ENCODE data around the gene OGFR. TPM values are rescaled to one million over a fixed set of nuclear protein-coding genes. Genes with fewer than 3 reads are reported as not detected.

OGFR gene
- total RNA-seq, 1 donor from 2014 or later = 42.0 TPM

DNA sequence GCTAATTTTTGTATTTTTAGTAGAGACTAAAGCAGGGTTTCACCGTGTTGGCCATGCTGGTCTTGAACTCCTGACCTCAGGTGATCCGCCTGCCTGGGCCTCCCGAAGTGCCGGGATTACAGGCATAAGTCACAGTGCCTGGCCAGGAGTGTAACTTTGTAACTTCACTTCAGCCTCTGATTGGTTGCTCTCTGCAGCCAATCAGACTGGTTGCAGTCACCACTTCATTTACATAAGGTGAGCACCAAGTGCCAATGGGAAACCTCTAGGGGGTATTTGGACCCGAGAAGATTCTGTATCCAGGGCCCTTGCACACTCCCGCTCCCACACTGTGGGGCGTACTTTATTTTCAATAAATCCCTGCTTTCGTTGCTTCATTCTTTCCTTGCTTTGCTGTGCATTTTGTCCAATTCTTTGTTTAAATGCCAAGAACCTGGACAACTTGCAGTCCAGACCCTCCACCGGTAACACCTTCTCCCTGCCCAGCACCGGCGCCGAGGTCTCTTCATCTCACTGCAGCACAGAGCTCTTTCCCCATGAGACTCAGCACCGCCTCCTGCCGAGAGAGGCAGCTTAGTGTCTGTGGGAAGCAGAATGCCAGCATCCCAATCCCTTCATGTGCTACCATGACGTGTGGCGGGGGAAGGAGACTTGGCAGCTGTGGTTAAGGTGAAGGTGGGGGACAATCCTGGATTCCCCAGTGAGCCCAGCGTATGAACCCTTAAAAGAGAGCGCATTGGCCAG, 22.3 kb upstream of the OGFR start:
- no peak for DNase-seq (ENCODE audit: low spot score)

DNA sequence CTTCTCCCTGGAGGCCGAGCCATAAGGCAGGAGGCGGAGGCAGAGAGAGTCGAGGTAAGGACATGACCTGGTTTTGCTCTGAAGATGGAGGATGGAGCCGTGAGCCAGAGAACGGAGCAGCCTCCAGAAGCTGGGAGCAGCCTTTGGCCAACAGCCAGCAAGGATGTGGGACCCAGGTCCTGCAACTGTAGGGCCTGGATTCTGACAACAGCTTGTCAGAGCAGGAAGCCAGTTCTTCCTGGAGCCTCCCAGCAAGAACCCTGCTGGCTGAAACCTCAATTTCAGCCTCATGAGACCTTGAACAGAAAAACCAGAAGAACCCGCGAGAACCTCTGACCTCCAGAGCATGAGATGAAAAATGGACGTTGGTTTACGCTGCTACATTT, 21.7 kb upstream of the OGFR start:
- no peak for DNase-seq (ENCODE audit: low spot score)

DNA sequence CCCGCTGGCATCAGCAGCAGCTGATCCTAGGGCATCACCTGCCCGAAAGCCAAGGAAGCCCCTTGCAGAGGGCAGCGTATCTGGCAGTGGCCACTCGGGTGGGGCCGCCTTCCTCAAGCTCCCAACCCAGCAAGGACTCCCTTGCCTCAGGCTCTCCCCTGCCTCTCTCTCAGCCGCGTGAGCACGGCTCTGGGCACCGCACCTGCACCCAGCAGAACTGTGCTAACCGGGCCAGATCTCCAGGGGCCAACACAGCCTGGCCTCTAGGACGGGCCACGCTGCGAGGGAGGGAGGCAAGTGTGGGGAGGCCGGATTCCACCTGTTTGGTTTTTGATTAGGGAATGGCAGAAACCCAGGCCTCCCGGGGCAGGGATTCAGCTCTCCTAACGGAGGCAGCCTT, 20.1 kb upstream of the OGFR start:
- no peak for DNase-seq (ENCODE audit: low spot score)

DNA sequence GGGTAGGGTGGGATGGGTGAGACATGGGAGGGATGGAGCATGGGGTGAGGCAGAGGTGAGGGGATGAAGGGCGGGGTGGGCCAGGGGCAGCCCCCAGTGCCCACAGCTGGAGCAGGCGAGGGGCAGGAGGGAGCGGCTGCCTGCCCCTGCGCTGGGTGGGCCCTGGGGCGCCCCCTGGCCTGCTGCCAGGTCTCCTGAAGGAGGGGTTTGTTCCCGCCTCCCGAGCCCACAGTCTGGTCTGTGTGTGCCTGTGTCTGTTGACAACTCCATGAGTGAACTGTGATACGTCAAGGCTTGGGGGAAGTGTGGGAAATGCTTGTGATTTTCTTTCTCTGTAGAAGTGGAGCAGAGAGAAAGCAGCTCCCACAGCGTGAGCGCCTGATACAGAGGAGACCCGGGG, 19.2 kb upstream of the OGFR start:
- DNase-seq (ENCODE audit: low spot score) = no peak

DNA sequence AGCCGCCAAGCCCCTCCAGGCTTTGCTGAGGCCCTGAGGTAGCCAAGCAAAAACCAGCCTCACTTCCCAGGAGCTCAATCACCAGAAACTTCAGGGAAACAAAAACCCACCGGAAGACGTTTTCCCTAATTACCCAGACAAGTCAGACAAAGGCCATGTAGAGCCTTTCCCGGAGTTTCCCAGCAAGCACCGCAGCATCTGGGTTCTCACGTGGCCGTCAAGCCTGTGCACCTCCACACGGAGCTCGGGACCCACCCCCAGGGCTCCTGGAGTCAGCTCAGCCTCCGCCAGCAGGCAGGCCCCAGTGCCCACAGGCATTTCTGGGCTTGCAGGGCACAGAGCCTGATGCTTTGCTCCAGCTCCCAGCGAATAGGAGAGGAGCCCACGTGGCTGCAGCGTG, 18.5 kb upstream of the OGFR start:
- DNase-seq (ENCODE audit: low spot score) = no peak

DNA sequence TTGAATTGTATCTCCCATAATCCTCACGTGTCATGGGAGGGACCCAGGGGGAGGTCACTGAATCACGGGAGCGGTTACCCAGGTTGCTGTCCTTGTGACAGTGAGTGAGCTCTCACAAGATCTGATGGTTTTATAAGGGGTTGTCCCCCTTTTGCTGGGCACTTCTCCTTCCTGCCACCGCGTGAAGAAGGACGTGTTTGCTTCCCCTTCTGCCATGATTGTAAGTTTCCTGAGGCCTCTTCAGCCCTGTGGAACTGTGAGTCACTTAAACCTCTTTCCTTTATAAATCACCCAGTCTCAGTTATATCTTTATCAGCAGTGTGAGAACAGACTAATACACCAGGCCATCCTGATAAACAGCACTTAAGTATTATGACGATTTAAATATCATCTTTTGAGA, 17.3 kb upstream of the OGFR start:
- DNase-seq (ENCODE audit: low spot score) = no peak

DNA sequence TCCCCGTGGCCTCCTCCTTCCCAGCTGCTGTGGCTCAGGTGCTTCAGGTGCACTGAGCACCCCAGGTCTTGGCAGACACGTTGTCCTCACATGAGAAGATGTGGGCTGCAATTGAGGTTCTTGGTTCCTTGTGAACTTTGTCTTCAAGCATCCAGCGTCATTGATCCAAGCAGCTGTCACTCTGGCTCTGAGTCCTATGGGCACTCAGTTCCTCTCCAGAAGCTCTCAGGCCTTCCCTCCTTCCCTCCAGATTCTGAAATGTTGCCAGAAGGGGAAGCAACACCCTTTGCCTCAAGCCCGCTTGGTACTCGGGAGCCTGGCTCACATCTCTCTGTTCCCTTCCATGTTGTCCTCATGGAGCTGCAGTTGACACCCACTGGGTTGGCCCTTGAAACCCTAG, 16.8 kb upstream of the OGFR start:
- DNase-seq (ENCODE audit: low spot score) = no peak

DNA sequence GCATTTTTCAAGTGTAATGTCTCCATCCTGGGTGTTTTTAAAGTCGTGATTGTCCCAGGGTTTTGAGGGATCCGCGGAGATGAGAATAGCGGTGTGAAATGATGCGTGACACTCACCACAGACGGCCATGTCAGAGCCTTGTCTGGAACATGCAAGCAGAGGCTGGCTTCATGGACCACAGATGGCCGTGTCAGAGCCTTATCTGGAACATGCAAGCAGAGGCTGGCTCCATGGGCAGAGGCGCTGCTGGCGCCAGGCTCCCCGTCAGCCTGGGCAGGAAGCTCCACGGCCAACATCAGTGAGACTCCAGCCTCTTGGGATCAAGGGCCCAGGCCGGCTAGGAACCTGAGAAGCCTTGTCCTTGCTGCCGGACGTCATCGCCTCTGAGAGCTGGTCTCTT, 16.0 kb upstream of the OGFR start:
- DNase-seq (ENCODE audit: low spot score) = no peak

DNA sequence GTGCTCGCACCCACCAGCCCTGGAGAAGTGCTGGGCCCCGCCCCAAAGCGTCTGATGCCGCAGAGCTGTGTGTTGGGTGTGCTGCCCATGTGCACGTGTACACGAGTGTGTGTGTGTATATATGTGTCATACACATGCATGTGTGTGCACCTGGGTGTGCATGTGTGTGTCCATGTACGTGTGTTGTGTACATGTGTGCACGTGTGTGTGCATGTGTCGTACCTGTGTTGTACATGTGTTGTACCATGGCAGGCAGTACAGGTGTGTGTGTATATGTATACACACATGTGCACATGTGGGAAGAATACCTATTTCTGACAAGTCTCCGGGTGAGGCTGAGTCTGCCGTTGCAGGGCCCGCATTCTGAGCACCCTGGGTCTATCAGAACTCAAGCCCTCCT, 14.6 kb upstream of the OGFR start:
- no peak for DNase-seq (ENCODE audit: low spot score)

DNA sequence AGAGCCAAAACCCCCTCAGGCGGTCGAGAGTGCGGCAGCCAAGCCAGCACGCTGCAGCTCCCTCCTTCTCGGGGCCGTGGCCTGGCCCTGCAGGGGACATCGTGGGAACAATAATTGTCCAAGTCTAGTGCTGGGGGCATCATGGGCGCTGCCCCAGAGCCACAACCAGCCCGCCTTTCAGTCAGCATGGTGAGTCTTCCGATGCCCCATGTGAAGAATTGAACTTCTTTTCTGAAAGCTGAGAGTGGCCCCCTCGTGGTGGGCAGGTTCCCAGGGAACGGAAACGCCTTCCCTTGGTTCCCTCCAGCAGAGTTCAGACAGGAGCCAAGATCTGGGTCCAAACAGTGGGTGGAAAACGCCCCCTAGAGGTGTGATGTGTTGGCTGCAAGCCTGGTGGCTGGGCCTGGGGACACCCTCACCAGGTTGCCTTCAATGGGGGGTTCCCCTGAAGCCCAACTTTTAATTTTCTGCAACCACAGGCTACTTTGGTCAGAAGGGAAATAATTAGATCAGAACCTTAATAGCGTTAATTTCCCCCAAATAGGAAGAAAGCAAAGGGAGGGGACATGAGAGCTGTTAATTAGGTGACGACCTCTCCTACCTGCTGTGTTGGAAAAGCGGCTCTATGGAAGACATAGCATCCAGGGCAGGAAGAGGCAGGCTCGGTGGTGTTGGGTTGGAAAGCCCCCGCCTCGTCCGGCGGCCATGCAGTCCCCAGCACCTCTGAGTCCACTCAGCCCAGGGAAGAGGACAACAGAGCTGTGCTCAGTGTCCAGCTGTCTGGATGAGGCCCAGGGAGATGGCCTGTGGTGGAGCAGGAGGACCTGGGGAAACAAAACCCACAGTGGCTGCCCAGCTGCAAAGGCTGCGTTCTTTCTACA, 13.1 kb upstream of the OGFR start:
- peak; percentile 82 for DNase-seq (ENCODE audit: low spot score)

DNA sequence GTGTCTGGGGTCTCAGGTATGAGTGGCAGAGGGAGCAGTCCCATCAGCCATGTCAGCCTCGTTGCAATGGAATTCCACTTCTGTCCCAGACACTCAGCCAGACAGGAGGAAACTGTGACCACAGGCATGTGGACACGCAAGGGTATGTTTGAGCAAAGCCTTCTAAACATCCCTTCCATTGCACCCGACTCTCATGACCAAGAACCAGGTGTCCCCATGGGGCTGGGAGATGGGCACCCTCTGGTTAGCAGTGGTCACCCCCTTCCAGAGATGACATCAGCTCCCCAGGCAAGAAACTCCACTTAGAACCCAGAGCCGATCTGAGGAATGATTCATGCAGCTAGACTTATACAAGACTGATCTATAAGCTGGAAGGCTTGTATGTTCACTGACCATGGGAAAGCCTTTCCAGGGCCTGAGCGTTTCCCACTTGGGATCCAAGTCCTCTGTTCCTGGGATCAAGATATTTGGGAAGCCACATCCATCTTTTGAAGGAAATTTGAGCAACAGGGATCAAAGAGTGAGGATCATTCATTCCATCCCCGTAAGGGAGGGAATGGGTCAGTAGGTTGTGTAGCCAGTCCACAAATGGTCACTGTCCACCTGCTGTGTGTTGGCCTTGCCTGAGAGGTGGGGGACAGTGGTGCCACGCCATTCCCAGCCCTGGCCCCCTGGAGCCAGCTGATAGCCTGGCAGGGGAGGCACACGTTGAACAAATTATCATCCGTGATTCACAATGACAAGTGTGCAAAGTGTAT, 12.3 kb upstream of the OGFR start:
- DNase-seq (ENCODE audit: low spot score) = no peak

DNA sequence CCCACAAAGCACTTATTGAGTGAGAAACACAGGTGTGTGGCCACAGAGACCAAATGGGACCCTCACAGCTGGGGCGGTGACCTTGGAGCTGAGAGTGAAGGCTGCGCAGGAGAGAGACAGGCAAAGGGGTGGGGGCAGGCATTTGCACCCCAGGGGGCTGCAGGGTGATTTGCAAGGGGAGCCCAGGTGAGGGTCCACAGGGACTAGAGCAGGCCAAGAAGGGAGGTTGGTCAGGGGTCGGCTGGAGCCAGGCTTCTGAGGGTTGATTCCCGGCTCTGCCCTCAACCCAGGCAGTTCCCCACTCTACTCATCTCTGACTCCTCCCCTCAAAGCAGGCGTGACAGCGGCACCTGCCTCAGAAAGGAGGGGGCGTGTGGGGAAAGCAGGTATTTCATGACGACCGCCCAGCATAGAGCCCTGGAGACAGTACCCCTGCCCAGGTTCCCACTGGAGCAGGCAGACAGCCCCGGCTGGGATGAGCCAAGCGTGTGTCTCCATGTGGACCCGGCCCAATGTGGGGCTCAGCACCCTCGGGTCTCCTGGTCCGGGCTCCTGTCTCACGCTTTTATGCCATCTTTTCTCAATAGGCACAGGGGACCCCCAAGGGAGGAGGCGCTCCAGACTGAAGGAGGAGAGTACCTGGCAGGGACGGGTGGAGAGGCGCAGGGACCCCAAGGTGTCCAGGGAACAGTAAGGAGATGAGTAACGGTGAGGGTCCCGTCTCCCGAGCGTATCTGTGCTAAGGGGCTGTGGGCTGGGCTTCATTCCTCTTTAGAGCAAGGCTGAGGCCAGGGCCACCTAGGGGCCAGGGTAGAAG, 11.5 kb upstream of the OGFR start:
- no peak for DNase-seq (ENCODE audit: low spot score)

DNA sequence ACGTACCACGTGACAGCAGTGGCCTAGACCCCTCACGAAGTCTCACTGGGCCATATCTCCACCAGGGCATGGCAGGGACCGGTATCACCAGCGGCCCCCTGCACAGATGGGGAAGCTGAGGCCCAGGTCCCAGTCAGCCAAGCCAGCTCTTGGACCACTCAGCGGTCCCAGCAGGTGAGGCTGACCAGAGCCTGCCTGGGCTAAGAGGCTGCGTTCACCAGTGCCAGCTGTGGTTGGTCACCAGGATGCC, 11.0 kb upstream of the OGFR start:
- no peak for DNase-seq (ENCODE audit: low spot score)

DNA sequence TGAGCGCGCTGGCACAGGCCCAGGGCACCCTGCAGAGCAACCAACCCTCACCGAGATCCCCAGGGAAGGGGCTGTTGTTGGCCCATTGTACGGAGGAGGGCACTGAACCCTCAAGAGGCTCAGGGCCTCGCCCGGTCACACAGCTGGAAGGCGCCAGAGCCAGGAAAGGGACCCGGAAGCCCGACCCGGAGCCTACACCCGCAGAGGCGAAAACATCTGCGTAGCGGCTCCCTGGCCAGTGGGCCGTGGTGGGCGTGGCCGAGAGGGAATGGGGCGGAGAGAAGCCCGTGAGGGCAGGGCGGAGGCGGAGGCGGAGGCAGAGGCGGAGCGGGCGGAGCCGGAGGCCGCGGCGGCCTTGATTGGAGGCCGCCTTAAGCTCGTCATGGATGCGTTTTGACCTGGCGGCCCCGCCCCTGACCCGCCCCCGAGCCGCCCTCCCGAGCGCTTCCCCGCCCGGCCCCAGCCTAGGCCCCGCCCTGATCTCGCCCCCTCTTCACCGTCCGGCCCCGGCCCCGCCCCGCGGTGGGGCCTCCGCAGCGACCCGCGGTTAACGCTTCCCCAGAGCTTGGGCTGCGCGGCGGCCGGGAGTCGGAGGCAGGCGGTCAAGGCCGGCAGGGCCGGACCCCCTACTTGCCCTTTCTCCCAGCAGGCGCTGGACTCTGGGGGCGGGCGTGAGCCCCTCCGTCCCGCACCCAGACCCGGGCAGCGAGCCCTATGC, 10.5 kb upstream of the OGFR start:
- peak; percentile 97 for DNase-seq (ENCODE audit: low spot score)

DNA sequence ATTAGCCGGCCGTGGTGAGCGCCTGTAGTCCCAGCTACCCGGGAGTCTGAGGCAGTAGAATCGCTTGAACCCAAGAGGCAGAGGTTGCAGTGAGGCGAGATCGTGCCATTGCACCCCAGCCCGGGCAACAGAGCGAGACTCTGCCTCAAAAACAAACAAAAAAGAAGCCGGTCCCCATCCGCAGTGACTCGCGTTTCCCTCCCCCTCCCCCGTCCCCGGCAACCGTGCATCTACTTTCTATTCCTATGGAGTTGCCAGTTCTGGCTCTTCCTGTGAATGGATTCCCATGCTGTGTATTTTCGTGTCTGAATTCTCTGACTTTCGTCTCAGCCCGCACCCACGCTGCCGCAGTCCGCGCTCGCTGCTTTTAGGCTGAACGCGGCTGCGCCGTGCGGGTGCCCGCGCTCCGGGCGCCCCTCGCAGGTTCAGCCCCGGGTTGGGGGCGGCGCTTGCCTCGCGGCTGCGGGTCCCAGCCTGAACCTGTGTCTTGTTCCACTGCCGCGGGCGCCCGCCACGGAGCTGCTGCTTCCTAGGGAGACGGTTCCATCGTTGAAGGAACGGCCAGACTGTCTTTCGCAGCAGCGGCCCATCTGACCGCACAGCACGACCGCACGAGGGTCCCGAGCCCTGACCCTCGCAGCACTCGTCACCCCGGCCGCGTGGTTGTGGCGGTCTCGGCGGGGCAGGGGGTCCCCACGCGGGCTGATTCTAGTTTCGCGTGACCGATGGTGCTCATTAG, 9.4 kb upstream of the OGFR start:
- DNase-seq (ENCODE audit: low spot score) = no peak

DNA sequence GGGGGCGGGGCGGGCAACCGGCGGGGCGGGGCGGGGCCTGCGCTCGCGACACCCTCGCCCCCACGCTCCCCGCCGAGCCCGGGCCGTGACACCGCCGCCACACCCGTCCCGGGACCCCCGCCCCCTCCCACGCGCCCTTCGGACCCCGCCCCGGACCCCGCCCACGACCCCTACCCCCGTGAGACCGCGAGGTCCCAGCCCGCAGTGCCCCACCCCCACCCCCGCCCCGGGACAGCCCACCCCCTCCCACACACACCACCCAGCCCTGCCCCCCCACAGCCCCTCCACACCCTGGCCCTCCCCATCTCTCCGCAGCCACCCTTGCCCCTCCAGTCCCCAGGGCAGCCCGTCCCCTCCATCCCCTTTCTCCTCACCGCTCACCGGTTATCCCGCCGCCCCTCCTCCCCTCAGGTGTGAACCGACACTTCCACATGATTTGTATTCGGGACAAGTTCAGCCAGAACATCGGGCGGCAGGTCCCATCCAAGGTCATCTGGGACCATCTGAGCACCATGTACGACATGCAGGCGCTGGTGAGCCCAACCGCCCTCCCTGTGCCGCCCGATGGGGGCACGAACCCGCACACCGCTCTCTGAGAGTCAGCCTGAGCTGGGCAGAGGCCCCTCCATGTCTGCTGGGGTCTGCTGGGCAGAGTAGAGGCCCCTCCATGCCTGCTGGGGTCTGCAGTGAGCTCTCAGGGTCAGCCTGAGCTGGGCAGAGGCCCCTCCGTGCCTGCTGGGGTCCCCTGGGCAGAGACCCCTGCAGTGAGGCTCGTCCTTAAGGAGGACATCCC, 7.7 kb upstream of the OGFR start:
- no peak for DNase-seq (ENCODE audit: low spot score)

DNA sequence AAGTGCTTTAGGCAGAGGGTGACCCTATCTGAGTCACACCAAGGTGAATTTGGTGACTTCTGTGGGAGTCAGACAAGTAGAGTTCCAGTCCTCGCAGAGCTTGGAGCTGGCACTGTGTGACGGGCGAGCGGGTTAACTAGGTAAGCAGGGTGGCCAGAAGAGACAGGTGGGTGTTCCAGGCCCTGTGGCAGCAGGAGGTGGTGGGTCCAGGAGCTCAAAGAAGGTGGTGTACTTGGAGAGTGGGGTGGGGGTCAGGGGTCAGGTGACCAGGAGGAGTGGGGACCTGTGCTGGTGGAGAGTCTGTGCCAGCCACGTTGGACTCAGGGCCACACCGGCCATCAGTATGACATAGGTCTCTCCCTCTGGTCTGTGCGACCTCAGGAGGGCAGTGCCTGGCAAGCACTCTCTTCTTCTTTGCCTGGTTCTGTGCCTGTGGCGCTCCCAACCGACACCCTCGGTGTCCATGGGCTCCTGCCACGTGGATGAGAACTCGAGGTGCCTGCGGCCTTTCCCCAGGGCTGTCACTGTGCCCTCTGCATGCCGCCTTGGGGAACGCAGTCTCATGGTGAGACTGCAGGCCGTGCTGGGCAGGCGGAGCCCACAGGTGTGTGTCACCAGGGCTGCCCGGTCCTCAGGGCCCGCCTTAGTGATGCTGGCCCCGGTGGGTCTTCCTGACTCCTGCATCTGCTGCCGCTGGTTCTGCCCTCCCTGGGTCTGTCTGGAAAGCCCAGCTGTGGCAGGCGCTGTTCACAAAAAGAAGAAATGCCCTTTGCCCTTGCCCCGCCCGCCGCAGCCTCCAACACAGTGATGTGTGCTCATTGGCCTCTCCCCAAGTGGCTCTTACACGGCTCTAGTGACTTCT, 6.7 kb upstream of the OGFR start:
- no peak for DNase-seq (ENCODE audit: low spot score)

DNA sequence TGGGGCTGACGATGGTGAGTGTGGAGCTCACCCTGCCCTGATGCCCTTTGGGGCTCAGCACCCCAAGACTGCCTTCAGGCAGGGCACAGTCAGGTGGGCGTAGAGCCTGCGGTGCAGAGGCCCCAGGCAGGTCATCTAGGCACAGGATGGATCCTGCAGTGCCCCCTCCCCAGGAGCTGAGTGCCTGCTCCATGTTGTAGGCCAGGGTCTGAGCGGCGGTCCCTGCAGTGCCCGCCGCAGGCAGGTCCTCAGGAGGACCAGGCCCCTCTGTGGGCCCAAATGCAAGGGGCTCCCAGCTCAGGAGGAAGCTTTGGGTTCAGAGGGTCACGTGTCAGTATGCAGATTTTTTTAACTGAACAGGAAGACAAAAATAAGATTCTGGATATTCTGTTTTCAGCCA, 5.6 kb upstream of the OGFR start:
- DNase-seq (ENCODE audit: low spot score) = no peak

DNA sequence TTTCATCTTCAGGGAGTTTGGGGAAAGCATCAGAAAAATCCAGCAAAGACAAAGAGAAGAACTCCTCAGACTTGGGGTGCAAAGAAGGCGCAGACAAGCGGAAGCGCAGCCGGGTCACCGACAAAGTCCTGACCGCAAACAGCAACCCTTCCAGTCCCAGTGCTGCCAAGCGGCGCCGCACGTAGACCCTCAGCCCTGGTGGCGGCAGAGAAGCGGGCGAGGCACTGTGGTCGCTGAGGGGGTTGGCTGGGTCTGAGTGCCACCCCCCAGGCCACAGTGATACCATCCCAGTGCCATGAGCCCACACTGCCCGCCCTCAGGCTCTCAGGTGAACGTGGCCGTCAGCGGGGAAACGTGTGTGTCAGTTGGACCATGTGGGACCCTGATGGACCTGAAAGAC, 5.2 kb upstream of the OGFR start:
- no peak for DNase-seq (ENCODE audit: low spot score)

Measured in ureter (tissue), 1 donor.